ENCODE results near the gene RPL27. TPM values are rescaled to one million over a fixed set of nuclear protein-coding genes. Genes with fewer than 3 reads are reported as not detected.

RPL27 gene
- total RNA-seq, 4 donors from 2014 or later = 243 to 836 (median 677) TPM

- Histone ChIP-seq H3K4me1 (peaks cover 6 to 52% (median 31%) of the 10 kb centered on the region in 4 donors), H3K9me3 (no peaks in the 10 kb centered on the region), H3K27me3 (peaks cover 3% of the 10 kb centered on the region), H3K27ac (peak overlapping the region; percentile 85 to 91 (median 90)), H3K4me3 (peak overlapping the region in 1 of 4 donors; percentile 87), H3K36me3 (no peaks in the 10 kb centered on the region)
- no peak for DNase-seq
- no peak for TF ChIP-seq CTCF (IDR thresholded peaks at IDR 0.05)
- no peak for TF ChIP-seq POLR2A (IDR thresholded peaks at IDR 0.05)
- no peak for TF ChIP-seq POLR2AphosphoS5 (IDR thresholded peaks at IDR 0.05)
- TF ChIP-seq EP300 (IDR thresholded peaks at IDR 0.05; ENCODE audit: low read depth) = no peak
- in situ Hi-C loops (cut with MboI; ENCODE audit: low pct_ligation_motif_present in 1 of 4, low pct_unique_long_range_greater_than_20kb in 1 of 4, low sequenced_read_pairs in 3 of 4) (loop anchor here in 1 of 4 donors (25.0 kb wide), 1 partner anchor 317 kb away; no protein-coding TSS in a partner anchor), intact Hi-C loops (cut with DNase I; ENCODE audit: low total_unique reads) (no loop called here)
- 70% methylated on average over 6 of the region's 6 CpGs; no CpG with 5 or more reads in 1 of the 2 donors for WGBS, 2 donors (ENCODE audit: low coverage in 1 of 2)
These were observed 21.9 kb downstream of the RPL27 start for GRCh38 chr17:43020030-43020621.

- Histone ChIP-seq H3K36me3 (no peaks in the 10 kb centered on the region), H3K27ac (peak overlapping the region; percentile 85 to 91 (median 90)), H3K9me3 (no peaks in the 10 kb centered on the region), H3K27me3 (peaks cover 3% of the 10 kb centered on the region), H3K4me1 (peaks cover 6 to 46% (median 31%) of the 10 kb centered on the region in 4 donors), H3K4me3 (peak overlapping the region; percentile 43 to 96 (median 86))
- peak; percentile 67 for DNase-seq
- in situ Hi-C loops (cut with MboI; ENCODE audit: low pct_ligation_motif_present in 1 of 4, low pct_unique_long_range_greater_than_20kb in 1 of 4, low sequenced_read_pairs in 3 of 4) = loop anchor here in 1 of 4 donors (25.0 kb wide), 1 partner anchor 316 kb away; no protein-coding TSS in a partner anchor
- 38 to 47% methylated on average over 1 to 24 of the region's 40 CpGs for WGBS, 2 donors (ENCODE audit: low coverage in 1 of 2)
- intact Hi-C loops (cut with DNase I; ENCODE audit: low total_unique reads) = no loop called here
- no peak for TF ChIP-seq CTCF (IDR thresholded peaks at IDR 0.05)
- TF ChIP-seq POLR2AphosphoS5 (IDR thresholded peaks at IDR 0.05) = peak; percentile 23 to 49 (median 47)
- no peak for TF ChIP-seq EP300 (IDR thresholded peaks at IDR 0.05; ENCODE audit: low read depth)
- peak; percentile 21 for TF ChIP-seq POLR2A (IDR thresholded peaks at IDR 0.05)
These were observed 22.8 kb downstream of the RPL27 start for GRCh38 chr17:43020789-43021740.

GRCh38 chr17:43021741-43022512 lies 23.7 kb downstream of the RPL27 start, which contains the start of gene VAT1:
VAT1 (minus strand) TSS chr17:43022385; CDS start chr17:43022322, 63 bp downstream.
- peak; percentile 87 for DNase-seq
- WGBS, 2 donors (ENCODE audit: low coverage in 1 of 2) = 1% methylated on average over 48 of the region's 80 CpGs; no CpG with 5 or more reads in 1 of the 2 donors
- peak within 1 kb of the TSS; percentile 43 to 96 (median 86) for H3K4me3 ChIP-seq
- intact Hi-C loops (cut with DNase I; ENCODE audit: low total_unique reads) = no loop called here
- H3K27ac ChIP-seq = peak within 1 kb of the TSS; percentile 85 to 91 (median 90)
- in situ Hi-C loops (cut with MboI; ENCODE audit: low pct_ligation_motif_present in 1 of 4, low pct_unique_long_range_greater_than_20kb in 1 of 4, low sequenced_read_pairs in 3 of 4) = loop anchor here in 1 of 4 donors (25.0 kb wide), 1 partner anchor 315 kb away; no protein-coding TSS in a partner anchor
- H3K9me3 ChIP-seq = no peaks in the 10 kb centered on the region
- peaks cover 6 to 46% (median 31%) of the 10 kb centered on the region in 4 donors for H3K4me1 ChIP-seq
- TF ChIP-seq EP300 (IDR thresholded peaks at IDR 0.05; ENCODE audit: low read depth) (no peak), POLR2A (IDR thresholded peaks at IDR 0.05) (peak; percentile 55), POLR2AphosphoS5 (IDR thresholded peaks at IDR 0.05) (peak; percentile 77 to 86 (median 80)), CTCF (IDR thresholded peaks at IDR 0.05) (peak in 2 of 5 experiments; percentile 19 to 20)
- peaks cover 3% of the 10 kb centered on the region for H3K27me3 ChIP-seq
- no peaks in the 10 kb centered on the region for H3K36me3 ChIP-seq
